ENCODE measurements around the gene WDR20. TPM values are rescaled to one million over a fixed set of nuclear protein-coding genes. Genes with fewer than 3 reads are reported as not detected.

The WDR20 gene
- total RNA-seq, 2 experiments from 2014 or later, result 28.3 to 31.9 TPM

DNA sequence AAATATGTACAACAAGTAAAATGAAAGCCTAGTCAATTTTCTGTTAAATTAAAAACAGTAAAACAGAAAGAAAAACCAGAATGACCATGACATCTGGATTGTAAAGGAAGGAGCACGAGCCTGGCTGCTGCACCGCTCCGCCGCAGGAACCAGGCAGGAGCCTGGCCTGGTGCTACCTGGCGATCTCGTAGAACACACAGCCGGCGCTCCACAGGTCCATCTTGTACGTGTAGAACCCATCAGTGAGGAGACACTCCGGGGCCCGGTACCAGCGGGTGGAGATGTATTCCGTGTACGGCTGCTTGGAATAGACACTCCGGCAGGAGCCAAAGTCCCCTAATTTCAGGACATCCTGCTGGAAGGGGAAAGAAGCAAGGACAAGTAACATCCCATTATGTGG is 110.9 kb downstream of the WDR20 start:
- H3K36me3 Mint-ChIP-seq (ENCODE audit: low read depth), result no peaks in the 10 kb centered on the region
- H3K27me3 Mint-ChIP-seq, result no peaks in the 10 kb centered on the region
- ChIA-PET CTCF (no interaction called here), POLR2A (no interaction called here)
- no peaks in the 10 kb centered on the region for H3K4me1 Mint-ChIP-seq
- no peak overlapping the region for H3K27ac Mint-ChIP-seq
- H3K4me3 Mint-ChIP-seq, result no peak overlapping the region
- no peaks in the 10 kb centered on the region for H3K9me3 Mint-ChIP-seq
- no peak for DNase-seq

GRCh38 chr14:102251161-102251560 is 111.5 kb downstream of the WDR20 start:
- Mint-ChIP-seq H3K27ac (no peak overlapping the region), H3K36me3 (ENCODE audit: low read depth) (no peaks in the 10 kb centered on the region), H3K4me3 (no peak overlapping the region), H3K27me3 (no peaks in the 10 kb centered on the region), H3K9me3 (no peaks in the 10 kb centered on the region), H3K4me1 (no peaks in the 10 kb centered on the region)
- POLR2A ChIA-PET, result no interaction called here
- CTCF ChIA-PET, result no interaction called here
- no peak for DNase-seq

- Mint-ChIP-seq H3K27ac (no peak overlapping the region), H3K4me1 (no peaks in the 10 kb centered on the region), H3K36me3 (ENCODE audit: low read depth) (no peaks in the 10 kb centered on the region), H3K9me3 (no peaks in the 10 kb centered on the region), H3K4me3 (no peak overlapping the region), H3K27me3 (no peaks in the 10 kb centered on the region)
- CTCF ChIA-PET, result no interaction called here
- POLR2A ChIA-PET, result no interaction called here
- no peak for DNase-seq
Observed at GRCh38 chr14:102252834-102253801, 113.4 kb downstream of the WDR20 start.

- Mint-ChIP-seq H3K4me1 (no peaks in the 10 kb centered on the region), H3K9me3 (no peaks in the 10 kb centered on the region), H3K27ac (no peak overlapping the region), H3K36me3 (ENCODE audit: low read depth) (no peaks in the 10 kb centered on the region), H3K4me3 (no peak overlapping the region), H3K27me3 (no peaks in the 10 kb centered on the region)
- ChIA-PET POLR2A (no interaction called here), CTCF (no interaction called here)
- DNase-seq, result no peak
Observed at GRCh38 chr14:102255401-102256190, 115.9 kb downstream of the WDR20 start.

GRCh38 chr14:102256716-102257115 is 117.0 kb downstream of the WDR20 start:
- CTCF ChIA-PET, result no interaction called here
- H3K9me3 Mint-ChIP-seq, result no peaks in the 10 kb centered on the region
- H3K27me3 Mint-ChIP-seq, result no peaks in the 10 kb centered on the region
- H3K4me1 Mint-ChIP-seq, result no peaks in the 10 kb centered on the region
- no peak for DNase-seq
- POLR2A ChIA-PET, result no interaction called here
- no peak overlapping the region for H3K27ac Mint-ChIP-seq
- H3K36me3 Mint-ChIP-seq (ENCODE audit: low read depth), result no peaks in the 10 kb centered on the region
- no peak overlapping the region for H3K4me3 Mint-ChIP-seq

DNA sequence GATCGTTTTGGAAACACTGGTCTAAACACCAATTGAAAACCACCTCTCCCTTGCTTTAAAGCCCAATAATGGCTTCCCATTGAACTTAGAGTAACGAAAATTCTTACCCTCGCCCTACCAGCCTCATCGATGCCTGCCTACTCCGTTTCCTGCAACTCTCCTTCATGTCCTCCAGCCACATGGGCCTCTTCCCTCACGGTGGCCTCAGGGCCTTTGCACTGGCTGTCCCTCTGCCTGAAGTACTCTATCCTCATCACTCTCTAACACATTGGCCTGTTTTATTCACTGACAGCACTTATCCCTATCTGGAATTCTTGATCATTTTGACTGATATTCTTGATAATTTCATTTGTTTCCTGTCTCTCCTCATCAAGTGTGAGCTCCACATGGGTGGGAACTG is 118.4 kb downstream of the WDR20 start:
- H3K27me3 Mint-ChIP-seq, result no peaks in the 10 kb centered on the region
- no peak for DNase-seq
- ChIA-PET POLR2A (no interaction called here), CTCF (no interaction called here)
- no peak overlapping the region for H3K4me3 Mint-ChIP-seq
- no peaks in the 10 kb centered on the region for H3K9me3 Mint-ChIP-seq
- H3K36me3 Mint-ChIP-seq (ENCODE audit: low read depth), result no peaks in the 10 kb centered on the region
- no peaks in the 10 kb centered on the region for H3K4me1 Mint-ChIP-seq
- H3K27ac Mint-ChIP-seq, result no peak overlapping the region

Other genes with a start within 250 kb of the WDR20 start
- gene DYNC1H1, start 175.3 kb upstream of the WDR20 start, total RNA-seq, result 100 to 1,000 TPM; 223 to 241 TPM
- gene HSP90AA1, start 52.9 kb upstream of the WDR20 start, total RNA-seq, result 100 to 1,000 TPM; 466 to 472 TPM
- gene MOK, start 165.3 kb downstream of the WDR20 start, total RNA-seq, result 1 to 10 TPM in 1 of 2 experiments, under 1 TPM in 1; 0.88 to 1.4 TPM
- 10 to 100 TPM; 15.1 to 15.3 TPM for gene ZNF839, start 179.8 kb downstream of the WDR20 start, total RNA-seq
- gene CINP, start 223.0 kb downstream of the WDR20 start, total RNA-seq, result 10 to 100 TPM; 27.3 to 29.8 TPM
- 10 to 100 TPM; 12.3 to 12.5 TPM for gene TECPR2, start 223.0 kb downstream of the WDR20 start, total RNA-seq

Data from activated CD4-positive, alpha-beta memory T cell treated with anti-CD3 and anti-CD28 coated beads, Interleukin-2, amount 10 ng/mL, durations not matched to agents 7 days and 5 days (primary cell).